ENCODE results near the gene SLIT3.

The SLIT3 gene

DNA sequence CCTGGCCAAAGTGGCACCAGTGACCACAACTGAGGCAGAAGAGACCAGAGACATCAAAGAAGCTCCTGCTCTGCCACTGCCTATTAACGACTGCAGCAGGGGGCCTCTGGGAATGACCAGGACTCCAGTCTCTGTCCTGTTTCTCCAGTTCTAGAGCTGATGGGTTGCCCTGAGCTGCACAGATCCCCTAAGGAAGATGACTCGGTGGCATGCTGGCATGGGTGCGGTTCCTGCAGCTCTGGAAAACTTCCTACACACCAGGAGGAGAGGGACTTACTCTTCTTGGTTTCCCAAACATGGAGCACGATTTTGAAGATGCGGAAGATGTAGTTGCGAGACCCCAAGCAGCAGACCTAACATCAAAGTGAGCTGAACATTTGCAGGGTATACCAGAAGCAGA lies 2.7 kb downstream of the SLIT3 start:
- DNase-seq = no peak

DNA sequence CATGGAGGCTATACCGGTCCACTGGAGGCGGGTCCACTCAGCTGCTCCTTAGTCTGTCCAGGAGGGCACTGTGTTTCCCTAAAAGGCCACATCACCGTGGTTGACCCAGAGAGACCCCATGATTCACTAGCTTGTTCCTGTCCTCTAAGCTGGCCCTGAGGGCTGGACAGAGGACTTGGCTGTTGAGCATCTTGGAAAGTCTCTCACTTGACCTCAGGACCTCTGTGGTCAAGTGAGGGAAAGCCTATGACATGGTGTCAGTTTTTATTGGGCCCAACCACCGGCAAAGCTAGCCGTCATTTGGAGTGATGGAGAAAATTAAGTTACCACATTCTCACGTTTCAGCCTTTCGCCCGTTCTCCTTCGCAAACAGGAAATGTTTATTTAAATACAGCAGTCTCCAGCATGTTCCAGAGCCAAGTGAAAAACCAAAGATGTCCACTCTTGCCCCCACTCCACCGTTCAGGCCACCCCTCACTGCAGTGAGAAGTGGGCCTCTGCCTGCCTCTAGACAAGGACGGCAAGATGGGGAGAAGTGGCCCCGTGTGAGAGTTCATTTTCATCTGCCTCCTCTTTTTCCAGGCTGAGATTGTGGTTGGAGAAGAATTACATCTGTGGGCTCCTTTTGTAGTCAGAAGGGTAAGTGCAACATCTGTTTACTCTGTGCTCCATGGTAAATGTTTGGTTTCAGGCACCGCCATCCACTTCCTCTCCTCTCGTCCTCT lies 4.4 kb downstream of the SLIT3 start:
- DNase-seq = no peak

DNA sequence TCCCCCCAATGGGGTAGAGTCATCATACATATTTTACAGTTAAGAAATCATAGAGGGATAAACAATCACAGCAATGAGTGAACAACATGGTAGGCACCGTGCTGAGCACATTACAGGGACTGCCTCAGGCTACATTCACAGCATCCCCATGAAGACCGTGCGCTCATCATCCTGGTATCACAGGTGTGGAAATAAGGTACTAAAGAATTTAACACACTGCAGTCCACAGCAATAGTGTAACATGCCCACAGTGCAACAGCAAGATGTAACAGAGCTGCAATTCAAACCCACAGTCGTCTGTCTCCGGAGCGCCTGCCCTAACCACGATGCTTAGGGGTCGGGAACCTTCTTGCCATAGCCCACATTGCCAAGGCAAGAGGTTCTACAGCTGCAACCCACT lies 5.6 kb downstream of the SLIT3 start:
- no peak for DNase-seq

DNA sequence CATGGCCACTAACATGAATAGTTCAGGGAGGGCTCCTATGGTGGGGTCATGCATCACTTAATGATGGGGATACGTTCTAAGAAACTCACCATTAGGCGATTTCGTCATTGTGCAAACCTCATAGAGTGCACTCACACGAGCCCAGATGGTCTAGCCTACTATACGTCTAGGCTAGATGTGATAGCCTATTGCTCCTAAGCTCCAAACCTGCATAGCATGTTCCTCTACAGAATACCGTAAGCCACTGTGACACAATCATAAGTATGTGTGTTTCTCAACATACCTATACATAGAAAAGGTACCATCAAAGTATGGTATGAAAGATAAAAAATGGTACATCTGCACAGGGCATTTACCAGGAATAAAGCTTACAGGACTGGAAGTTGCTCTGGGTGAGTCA lies 6.3 kb downstream of the SLIT3 start:
- DNase-seq = no peak

DNA sequence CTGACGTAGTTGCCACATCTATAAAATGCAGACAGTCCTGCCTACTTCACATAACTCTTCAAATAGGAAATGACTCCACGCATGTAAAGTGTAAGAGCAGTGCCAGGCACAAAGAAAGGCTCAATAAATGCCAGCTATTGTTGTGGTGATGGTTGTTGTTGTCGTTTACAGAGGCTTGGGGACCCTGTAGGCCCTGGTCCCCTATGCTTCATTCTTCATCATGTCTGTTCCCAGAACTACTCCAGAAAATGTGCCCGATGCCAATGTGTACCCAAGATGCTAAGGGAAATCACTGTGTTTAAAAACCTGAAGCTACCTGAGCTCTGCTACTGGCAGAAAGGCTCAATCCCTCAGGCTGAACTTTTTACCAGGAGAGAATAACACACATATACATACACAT lies 9.1 kb downstream of the SLIT3 start:
- DNase-seq = no peak

DNA sequence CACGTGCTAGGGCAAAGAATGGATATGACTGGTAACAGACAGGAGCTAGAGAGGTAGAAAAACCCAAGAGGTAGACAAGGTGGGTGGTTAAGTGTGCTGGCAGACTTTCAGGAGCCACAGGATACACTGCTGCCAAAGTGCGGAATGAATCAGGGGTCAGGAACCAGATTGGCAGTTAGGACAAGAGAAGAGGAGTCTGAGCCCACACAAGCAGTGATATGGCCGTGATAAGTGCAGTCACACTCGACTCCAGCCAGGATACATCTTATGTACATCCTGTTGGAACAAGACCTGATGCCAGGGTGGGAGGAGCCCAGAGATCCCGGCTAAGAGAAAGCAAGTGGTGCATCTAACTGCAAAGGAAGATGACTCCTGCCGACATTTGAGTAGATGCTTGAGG lies 10.0 kb downstream of the SLIT3 start:
- DNase-seq = no peak

DNA sequence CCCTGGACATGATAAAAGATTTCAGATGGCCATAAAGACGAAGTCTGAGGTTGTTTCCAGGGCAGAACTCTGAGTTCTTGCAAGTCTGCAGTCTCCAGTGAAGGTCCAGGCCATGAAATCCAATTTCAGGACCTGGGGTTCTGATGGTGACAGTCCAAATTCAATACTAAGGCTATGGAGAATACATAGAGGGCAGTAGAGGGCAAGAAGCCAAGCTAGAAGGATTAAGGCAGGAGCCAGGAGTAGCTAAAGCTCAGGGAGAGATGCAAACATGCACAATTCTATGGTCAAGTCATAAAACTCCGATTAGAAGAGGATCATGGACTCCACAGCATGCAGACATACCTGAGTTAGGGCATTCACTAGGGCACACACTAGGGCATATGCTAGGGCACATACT lies 11.4 kb downstream of the SLIT3 start:
- DNase-seq = no peak

DNA sequence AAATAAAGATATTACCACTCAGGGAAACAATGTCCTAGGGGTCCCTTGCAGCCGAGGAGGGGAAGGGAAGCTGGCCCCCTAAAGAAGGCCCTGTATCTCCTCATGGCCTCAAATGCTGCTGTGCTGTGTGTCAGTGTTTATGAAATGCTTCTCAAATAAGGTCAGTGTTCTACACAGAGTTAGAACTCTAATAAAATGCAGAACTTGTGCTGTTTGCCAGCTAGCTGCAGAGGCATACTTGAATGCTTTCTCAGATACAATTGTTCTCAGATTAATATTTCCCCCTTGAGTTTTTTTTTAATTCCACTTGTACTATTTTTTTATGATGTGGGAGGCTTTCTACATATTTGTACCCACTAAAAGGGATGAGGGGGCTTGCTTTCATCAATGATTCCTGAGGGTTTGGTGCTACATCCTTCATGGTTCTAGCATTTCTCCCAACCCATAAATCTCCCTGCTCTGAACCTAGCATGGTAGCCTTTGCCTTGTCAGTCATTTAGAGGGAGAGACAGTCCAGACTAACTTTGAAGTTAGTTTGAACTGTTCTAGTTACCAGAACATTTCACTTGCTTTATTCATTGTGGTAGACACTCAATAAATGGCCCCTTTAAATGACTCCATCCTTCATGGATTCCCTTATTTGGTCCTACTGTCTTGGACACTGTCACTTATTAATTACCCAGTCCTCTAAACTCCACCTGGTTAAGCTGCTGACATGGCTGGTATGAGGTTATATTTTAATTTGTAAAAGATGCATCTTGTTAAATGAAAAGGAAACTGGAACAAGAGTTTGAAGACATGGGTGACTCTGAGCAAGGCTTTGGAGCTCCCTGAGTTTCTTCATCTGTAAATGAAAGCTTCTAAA lies 12.6 kb downstream of the SLIT3 start:
- DNase-seq = no peak

DNA sequence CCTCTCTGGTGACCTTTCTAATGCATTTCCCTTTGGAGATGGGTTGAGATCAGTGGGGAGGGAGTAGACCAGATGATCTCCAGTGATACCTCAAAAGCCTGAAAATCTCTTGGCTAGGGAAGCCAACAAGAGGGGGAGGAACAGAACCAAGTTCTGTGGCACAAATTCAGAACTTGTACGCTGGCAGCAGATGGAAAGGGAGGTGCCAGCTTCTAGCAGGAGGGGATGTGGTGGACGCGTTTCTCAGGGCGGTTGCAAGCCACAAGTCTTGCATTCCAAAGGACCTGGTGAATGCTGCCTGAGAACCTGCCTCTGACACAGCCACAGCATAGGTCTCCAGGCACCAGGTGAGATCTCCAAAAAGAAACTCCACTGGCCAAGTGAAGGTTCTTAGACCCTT lies 13.4 kb downstream of the SLIT3 start:
- no peak for DNase-seq

DNA sequence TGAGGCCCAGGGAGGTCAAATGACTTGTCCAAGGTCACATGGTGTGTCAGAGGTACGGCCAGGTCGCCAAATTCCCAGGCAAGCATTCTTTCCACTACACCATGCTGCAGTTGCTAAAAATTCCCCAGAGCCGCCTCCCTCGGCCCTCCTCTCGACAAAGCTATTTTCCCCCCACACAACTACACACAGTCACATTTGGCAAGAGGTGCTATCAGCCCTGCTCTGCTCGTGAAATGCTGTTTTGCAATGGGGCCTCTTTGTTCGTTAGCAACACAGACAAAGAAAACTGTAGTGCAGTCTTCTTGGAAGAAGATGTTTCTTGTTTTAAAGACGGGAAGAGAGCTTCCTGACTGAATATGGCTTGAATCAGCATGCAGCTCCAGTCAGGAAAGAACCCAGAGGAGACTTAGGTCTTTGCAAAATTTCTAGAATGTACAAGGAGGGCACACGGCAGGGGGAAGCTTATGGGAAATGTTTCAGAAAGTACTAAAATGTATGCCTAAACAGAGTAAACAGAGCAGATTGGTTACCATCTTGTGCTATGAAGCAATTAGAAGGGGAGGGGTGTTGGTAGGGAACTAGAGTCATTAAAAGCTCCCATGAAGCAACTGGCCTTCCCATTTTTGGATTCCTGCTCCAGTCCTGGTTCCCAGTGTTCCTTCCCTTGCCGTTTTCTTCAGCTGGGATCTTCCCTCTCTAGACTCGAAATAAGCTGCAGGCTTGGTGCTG lies 14.2 kb downstream of the SLIT3 start:
- no peak for DNase-seq

DNA sequence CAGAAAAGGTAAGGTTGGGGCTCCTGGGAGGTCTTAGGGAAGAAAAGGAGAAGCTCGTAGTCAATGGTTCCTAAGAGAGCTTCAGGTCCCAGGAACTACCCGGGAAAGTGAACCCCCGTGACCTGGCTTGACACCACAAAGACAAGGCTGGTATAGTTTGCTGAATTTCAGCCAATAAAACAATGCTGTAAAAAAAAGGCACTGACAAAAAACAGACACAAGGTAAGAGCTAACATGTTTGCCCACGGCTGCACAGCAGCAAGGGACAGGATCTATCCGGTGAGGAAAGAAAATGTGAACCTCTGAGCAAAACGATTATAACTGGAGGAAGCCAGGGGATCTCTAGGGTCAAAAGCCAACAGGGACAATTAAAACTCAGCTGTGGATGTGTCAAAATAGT lies 17.1 kb downstream of the SLIT3 start:
- no peak for DNase-seq

DNA sequence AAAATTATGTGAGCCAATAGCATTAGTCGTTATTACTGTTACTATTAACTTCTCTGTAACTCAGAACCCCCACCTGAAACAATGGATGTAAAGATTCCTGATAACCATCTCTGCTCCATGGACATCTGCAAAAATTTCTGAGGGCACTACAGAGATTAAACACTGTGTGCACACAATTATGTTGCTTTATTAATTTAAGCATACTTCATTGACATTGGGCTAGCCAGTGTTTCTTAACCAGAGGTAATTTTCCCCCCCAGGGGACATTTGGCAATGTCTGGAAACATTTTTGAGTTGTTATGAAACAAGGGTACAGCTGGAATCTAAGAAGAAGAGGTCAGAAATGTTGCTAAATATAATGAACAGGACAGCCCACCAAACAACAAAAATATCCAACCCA lies 19.3 kb downstream of the SLIT3 start:
- no peak for DNase-seq

DNA sequence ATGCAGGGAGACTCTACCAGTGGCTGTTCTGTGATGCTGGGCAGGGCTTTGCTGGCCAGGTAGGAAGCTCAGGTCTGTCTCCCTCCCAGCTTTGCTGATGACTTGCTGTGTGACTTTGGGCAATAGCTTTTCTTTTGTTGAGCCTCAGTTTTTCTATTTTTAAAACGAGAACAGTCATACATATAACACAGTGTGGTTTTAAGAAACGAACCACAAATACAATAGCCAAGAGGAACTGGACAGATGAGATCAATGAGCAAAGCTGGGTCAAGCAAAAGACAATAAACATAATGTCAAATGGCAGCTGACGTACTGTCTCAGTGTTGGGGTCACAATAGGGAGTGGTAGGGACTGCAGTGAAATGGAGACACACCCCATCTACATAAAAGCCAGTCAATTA lies 20.2 kb downstream of the SLIT3 start:
- DNase-seq = no peak

DNA sequence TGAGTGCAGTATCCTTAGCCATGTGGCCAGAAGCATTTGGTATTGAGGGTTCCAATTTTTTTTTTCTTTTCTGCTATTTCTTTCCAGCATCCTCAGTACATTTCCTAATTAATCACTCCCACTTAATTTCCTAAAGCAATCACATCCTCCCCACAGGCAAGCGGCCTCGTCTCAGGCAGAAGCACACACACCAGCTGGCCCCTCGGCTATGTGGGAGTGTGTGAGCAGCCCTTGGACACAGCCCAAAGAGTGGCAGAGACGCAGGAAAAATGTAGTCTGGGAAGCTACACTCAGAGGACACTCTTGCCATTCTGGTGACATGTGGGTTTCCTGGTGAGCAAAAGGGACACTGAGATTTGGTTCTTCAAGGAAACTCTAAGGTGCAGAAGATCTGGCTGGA lies 20.7 kb downstream of the SLIT3 start:
- DNase-seq = no peak

DNA sequence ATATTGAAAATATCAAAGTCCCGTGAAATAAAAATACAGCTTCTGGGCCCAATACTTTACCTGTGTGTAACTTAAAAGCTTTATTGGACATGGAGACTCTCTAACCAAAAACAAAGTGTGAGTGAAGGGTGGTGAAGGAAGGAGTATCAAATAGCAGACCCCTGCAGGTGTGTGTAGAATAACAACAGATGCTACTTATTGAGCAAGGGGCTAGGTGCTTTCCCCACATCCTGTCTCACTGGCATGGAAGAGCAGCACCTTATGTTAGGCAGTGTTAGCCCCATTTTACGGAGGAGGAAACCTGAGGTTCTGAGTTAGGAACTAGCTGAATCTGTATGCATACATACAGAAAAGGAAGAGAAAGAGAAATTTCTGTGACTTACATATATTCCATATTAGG lies 21.8 kb downstream of the SLIT3 start:
- DNase-seq = no peak

DNA sequence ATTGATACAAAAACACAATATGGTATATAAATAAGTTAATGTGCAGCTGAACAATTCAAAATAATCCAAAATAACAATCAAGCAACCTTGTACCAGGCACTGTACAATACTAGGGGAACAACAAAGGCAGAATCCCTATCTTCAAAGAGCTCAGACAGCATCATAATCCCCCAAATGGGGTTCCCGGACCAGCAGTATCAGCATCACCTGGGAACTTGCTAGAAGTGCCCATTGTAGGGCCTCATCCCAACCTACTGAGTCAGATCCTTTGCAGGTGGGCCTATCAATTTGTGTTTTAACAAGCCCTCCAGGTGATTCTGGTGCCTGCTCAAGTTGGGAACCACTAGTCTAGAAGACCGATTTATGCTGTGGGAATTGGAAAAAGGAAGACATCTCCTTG lies 27.1 kb downstream of the SLIT3 start:
- no peak for DNase-seq

DNA sequence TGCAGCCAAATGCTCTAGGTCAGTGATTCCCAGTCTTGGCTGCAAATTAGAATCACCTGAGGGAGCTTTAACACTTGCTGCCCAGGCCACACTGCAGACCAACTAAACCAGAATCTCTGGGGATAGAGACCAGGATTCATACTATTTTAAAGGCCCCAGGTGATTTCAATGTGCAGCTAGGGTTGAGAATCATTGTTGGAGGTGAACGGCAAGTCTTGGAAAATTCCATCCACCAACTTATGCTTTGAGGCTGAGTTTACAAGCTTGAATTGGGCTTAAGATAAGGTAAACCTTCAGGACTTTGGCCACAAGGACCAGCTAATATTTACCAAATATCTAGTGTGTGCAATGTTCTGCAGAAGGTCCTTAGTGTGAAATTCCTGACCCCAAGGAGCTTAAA lies 27.5 kb downstream of the SLIT3 start:
- no peak for DNase-seq

DNA sequence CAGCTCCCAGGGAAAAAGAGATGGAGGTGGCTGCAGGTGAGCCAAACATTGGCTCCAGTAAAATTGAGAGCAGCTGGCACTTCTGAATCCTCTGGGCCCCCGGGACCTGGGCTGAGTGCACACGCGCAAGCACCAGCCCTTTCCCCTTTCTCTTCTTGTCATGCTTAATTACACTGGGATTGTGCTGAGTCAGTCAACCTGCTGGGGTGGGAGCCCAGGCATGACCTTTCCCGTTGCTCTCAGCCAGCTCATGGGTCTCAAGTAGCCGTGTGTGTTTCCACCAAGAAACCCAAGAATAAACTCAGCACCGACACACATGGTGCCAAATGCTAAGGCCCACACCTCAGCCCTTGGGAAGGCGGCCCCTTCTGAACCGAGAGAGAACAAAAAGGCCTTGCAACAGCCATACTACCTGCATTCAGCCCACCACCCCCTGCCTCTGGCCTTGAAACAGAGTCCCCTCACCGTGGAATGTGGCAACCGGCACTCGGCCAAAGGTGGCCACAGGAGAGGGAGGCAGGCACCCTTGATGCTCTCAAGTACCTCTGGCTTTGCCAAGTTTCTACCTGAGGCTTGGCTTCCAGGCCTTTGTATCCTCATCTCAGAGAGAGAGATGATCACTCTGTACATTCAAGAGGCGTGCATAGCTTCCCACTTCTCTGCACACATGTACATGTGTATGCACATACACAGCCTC lies 28.1 kb downstream of the SLIT3 start:
- no peak for DNase-seq

DNA sequence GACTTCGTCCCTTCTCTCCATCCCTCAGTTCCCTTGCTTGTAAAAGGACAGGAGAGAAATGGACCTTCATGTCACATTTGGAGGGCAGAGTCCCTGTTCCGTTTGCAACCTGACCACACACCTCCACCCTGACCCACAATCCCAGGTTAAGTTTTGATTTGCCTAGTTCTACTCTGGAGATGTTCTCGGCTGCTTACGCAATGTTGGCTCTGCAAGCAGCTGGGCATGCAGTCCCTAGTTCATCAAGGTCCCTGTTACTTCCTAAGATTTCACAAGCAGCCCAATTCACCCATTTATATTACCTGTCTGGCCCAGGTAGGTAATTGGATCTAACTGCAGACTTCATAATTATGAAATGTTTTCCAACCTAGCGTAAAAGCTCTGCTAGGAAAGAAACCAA lies 28.8 kb downstream of the SLIT3 start:
- no peak for DNase-seq

DNA sequence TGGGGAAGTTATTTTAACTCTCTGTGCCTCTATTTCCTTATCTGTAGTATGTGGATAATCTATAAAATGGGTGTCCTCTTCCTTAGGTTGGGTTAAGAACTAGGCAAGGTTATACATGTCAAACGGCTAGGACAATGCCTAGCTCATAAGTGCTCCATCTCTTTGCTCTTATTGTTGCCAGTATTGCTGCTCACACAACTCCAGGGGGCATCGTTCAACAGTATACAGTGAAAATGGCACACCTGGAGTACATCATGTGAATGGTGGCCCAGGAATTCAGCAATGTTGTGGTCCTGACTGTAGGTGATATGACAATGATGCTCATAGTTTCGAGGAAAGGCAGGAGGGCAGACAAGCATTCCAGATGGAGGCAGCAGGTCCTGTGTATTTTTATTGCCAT lies 30.1 kb downstream of the SLIT3 start:
- DNase-seq = no peak

DNA sequence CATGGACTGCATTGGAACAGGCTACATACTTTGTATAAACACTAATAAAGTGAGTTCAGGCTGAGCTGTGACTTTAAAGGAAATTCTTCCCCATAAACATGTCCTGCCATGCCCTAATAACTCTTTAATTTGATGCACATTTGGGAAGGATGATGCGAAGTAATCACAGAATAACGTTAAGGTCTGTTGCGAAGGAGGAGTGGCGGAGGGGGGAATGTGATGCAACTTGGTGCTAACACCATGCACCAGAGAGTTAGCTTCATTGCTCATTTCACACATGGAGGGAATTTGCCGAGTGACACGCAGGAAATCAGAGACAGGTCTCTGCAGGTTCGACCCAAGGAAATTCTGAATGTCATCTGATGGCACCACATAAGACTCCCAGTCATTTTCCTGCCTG lies 32.9 kb downstream of the SLIT3 start:
- DNase-seq = no peak

DNA sequence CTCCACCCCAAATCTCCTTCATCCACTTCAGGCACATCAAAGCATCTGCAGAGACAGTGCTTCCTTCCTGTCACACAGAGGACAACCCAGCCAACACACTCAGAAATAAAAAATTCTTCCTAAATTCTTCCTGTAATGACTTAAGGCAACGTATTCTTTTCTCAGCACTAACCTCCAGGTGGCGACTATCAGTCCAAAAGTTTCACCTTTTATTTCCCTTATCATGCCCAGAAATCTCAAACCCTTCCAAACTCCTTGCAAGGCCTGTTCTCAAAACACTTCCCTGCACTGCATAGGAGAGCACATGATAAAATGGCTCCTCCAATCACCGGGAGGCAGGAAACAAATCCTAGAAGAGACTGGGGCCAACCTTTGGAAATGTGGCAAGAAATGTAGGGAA lies 35.1 kb downstream of the SLIT3 start:
- no peak for DNase-seq

DNA sequence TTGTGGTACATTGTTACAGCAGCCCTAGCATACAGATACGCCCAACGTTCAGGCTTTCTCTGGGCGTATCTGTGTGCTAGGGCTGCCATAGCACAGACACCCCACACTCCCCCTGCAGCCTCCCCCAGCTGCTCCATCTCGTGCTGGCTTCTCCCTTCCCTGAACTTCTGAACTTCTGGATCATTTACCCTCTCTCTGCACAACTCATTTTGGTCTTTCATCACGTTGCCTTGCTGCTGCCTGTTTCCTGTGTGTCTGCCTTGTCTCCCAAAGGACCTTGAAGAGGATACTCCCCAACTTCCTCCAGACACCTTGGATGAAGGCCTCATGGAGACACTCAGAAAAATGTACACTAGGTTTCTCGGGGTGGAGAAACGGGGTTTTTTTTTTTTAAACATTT lies 37.3 kb downstream of the SLIT3 start:
- no peak for DNase-seq

Measured in right hindlimb (tissue), 1 donor.